ENCODE measurements around the gene PPARD.
"Not testable (repeated sequence)": the region's sequence is repeated elsewhere in the genome, so short reads cannot be mapped to it uniquely, and the experiment has no call there.

PPARD gene

DNA sequence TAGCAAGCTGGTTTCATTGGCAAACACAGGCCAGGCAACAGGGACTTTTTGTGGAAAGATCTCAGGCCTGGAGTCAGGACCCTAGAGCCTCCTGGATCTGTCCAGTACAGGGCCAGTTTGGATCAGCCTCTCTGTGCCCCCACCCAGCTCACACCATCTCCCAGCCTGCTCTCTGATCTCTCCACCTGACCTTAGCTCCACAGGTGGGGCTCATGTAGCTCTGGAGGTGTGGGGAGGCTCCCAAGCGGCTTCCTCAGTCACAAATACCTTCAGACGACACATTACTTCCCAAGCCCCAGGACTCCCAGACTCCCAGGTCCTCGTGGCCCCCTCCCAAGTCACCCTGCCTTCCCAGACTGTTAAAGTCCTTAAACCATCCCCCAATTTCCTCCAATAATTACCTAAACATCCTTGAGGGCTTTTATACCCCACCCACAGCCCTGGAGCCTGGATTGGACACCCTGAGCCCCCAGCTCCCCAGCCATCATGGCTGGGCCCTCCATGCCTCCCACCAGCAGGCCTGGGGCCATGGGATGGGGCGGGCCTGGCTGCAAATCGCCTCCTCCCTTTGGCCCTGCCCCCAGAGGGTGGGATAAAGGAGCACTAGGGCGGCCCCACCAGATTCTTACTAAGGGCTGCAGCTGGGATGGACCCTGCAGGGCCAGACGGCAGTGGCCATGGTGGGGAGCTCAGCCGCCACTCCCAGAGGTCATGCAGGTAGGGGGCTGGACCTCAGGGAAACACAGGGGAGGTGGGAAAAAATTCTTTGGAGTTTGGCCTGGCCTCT is 93.9 kb downstream of the PPARD start:
- TF ChIP-seq, protein P1, sequence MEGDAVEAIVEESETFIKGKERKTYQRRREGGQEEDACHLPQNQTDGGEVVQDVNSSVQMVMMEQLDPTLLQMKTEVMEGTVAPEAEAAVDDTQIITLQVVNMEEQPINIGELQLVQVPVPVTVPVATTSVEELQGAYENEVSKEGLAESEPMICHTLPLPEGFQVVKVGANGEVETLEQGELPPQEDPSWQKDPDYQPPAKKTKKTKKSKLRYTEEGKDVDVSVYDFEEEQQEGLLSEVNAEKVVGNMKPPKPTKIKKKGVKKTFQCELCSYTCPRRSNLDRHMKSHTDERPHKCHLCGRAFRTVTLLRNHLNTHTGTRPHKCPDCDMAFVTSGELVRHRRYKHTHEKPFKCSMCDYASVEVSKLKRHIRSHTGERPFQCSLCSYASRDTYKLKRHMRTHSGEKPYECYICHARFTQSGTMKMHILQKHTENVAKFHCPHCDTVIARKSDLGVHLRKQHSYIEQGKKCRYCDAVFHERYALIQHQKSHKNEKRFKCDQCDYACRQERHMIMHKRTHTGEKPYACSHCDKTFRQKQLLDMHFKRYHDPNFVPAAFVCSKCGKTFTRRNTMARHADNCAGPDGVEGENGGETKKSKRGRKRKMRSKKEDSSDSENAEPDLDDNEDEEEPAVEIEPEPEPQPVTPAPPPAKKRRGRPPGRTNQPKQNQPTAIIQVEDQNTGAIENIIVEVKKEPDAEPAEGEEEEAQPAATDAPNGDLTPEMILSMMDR (IDR thresholded peaks at IDR 0.05; ENCODE audit: extremely low read depth, insufficient read depth, missing control alignments): no peak
- DNase-seq (ENCODE audit: low spot score): no peak
- in situ Hi-C loops (cut with MboI; ENCODE audit: low pct_unique_long_range_greater_than_20kb, low sequenced_read_pairs, unreplicated experiment): no loop called here

DNA sequence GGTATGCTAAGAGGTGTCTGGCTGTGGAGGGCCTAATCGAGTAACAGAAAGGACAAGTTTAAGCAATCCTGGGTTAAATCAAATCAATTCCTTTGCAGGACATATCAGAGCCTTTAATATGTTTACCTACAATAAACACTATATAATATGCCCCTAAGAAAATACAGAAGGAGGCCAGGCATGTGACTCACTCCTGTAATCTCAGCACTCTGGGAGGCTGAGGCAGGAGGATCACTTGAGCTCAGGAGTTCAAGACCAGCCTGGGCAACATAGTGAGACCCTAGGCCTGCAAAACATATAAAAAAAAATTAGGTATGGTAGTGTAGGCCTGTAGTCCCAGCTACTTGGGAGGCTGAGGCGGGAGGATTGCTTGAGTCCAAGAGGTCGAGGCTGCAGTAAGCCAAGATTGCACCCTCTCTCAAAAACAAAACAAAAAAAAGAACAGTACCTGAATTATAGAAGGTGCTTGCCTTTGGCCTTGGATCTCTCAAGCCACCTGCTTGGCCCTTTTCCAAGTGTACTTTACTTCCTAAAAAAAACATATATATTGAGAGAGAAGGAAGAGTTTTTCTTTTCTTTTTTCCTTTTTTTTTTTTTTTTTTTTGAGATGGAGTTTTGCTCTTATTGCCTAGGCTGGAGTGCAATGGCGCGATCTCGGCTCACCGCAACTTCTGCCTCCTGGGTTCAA is 96.2 kb downstream of the PPARD start:
- in situ Hi-C loops (cut with MboI; ENCODE audit: low pct_unique_long_range_greater_than_20kb, low sequenced_read_pairs, unreplicated experiment); DNase-seq (ENCODE audit: low spot score): not testable (repeated sequence)

DNA sequence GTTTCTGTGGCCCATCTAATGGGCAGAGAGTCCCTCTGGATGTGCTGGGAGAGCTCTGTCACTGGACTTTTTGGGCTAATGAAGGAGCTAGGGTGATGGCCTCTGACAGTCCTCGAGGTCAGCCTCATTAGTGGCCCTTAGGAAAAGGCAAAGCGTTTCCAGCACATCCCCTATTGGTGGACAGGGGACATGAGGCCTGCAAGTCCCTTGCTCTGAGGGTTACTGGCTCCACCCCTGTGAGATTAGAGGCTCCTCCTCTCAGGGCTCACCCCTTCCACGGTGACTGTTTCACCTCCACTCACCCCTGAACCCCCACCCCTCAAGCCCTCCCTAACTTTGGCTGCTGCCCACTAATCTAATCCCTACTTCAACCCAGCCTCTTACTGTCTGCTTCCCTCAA is 97.0 kb downstream of the PPARD start:
- TF ChIP-seq, protein P1 (IDR thresholded peaks at IDR 0.05; ENCODE audit: extremely low read depth, insufficient read depth, missing control alignments): no peak
- no peak for DNase-seq (ENCODE audit: low spot score)
- in situ Hi-C loops (cut with MboI; ENCODE audit: low pct_unique_long_range_greater_than_20kb, low sequenced_read_pairs, unreplicated experiment): no loop called here

DNA sequence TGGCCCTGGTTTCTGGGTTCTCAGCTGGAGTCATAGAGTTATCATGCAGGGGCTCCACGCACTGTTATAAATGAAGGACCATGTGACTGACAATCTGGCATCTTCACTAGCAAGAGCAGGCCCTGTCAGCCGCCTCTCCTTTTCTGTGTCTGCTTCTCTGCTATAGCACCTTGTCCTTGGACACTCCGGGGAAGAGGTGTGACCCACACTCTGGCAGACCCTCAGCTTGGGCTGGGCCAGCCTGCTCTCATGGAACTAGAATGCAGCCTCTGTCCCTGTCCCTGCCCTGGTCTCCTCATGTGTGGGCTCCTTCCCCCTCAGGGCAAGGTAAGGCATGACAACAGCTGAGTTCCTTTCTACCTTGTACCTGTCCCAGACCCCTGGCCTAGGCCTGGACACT is 98.8 kb downstream of the PPARD start:
- in situ Hi-C loops (cut with MboI; ENCODE audit: low pct_unique_long_range_greater_than_20kb, low sequenced_read_pairs, unreplicated experiment): loop anchor here (10.0 kb wide), 1 partner anchor 96 kb away; the partner anchor contains the start of gene PPARD
- DNase-seq (ENCODE audit: low spot score): no peak
- TF ChIP-seq, protein P1 (IDR thresholded peaks at IDR 0.05; ENCODE audit: extremely low read depth, insufficient read depth, missing control alignments): no peak

DNA sequence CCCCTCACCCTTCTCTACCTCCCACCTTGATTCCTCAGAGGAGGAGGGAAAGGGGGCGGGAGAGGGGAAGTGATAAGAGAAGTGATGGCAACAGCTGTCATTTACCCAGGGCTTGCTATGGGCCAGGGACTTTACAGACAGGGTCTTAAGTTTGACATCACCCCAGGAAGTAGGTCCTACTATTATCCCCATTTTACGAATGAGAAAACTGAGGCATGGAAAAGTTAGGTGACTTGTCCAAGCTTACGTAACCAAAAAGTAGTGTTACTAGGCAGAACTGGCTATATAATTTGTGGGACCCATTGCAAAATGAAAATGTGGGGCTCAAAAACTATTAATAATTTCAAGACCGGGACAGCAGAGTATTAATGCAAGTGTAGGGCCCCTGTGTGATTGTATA is 99.3 kb downstream of the PPARD start:
- in situ Hi-C loops (cut with MboI; ENCODE audit: low pct_unique_long_range_greater_than_20kb, low sequenced_read_pairs, unreplicated experiment): loop anchor here (10.0 kb wide), 1 partner anchor 97 kb away; the partner anchor contains the start of gene PPARD
- no peak for DNase-seq (ENCODE audit: low spot score)
- TF ChIP-seq, protein P1 (IDR thresholded peaks at IDR 0.05; ENCODE audit: extremely low read depth, insufficient read depth, missing control alignments): no peak

DNA sequence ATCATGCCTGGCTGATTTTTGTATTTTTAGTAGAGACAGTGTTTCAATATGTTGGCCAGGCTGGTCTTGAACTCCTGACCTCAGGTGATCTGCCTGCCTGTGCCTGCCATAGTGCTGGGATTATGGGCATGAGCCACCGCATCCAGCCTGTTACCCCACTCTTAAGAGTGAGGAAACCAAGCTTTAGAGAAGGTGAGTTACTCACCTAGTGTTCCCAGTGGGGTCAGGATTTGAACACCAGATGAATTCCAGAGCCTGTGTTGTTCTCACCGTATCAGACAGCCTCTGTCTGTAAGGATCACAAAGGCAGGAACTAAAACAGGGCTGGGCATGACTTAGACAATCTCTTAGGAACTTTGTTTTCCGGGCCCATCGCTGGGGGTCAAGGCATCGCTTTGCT is 100.3 kb downstream of the PPARD start:
- TF ChIP-seq, protein P1 (IDR thresholded peaks at IDR 0.05; ENCODE audit: extremely low read depth, insufficient read depth, missing control alignments): no peak
- in situ Hi-C loops (cut with MboI; ENCODE audit: low pct_unique_long_range_greater_than_20kb, low sequenced_read_pairs, unreplicated experiment): loop anchor here (10.0 kb wide), 1 partner anchor 98 kb away; the partner anchor contains the start of gene PPARD
- DNase-seq (ENCODE audit: low spot score): no peak
